C4-2B (cell line): ENCODE results near the gene GRIK4.

ENCODE experiments used
- ZFX ChIP-seq: fragments of 450-650 bp; IDR thresholded peaks from 2 replicates; pipeline ENCODE4 v1.6.1; 2017
- TF ChIP-seq, protein P1 (sequence below): fragments of 450-650 bp; conservative IDR thresholded peaks from 2 replicates; pipeline ENCODE4 v1.5.1; 2017; ENCODE audit warnings: mild to moderate bottlenecking

- TF ChIP-seq, protein P1, sequence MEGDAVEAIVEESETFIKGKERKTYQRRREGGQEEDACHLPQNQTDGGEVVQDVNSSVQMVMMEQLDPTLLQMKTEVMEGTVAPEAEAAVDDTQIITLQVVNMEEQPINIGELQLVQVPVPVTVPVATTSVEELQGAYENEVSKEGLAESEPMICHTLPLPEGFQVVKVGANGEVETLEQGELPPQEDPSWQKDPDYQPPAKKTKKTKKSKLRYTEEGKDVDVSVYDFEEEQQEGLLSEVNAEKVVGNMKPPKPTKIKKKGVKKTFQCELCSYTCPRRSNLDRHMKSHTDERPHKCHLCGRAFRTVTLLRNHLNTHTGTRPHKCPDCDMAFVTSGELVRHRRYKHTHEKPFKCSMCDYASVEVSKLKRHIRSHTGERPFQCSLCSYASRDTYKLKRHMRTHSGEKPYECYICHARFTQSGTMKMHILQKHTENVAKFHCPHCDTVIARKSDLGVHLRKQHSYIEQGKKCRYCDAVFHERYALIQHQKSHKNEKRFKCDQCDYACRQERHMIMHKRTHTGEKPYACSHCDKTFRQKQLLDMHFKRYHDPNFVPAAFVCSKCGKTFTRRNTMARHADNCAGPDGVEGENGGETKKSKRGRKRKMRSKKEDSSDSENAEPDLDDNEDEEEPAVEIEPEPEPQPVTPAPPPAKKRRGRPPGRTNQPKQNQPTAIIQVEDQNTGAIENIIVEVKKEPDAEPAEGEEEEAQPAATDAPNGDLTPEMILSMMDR = no peak
- no peak for TF ChIP-seq ZFX
These were observed 311.6 kb downstream of the GRIK4 start for GRCh38 chr11:120823159-120823558.
